ENCODE data around the gene ERICH2.

ERICH2 gene

GRCh38 chr2:170764880-170765261 is 5.3 kb upstream of the ERICH2 start:
- no peak for DNase-seq

DNA sequence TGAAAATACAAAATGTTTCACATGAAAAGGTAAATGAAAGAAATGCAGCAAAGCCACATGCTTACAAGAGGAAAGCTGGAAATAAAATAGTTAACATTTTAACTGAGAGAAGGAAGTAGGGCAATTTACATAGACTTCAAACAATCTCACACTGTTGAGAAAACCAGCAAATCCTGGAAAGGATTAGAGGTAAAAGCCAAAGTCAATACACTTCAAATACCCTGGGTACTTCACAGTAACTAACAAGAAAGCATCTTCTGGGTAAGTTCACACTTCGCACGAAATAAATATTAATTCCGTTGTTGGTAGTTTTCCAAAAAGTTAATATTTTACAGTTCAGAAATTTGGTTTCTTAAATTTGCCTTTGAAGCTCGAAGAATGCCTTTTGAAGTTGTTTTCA is 3.5 kb upstream of the ERICH2 start:
- peak; percentile 72 for DNase-seq

DNA sequence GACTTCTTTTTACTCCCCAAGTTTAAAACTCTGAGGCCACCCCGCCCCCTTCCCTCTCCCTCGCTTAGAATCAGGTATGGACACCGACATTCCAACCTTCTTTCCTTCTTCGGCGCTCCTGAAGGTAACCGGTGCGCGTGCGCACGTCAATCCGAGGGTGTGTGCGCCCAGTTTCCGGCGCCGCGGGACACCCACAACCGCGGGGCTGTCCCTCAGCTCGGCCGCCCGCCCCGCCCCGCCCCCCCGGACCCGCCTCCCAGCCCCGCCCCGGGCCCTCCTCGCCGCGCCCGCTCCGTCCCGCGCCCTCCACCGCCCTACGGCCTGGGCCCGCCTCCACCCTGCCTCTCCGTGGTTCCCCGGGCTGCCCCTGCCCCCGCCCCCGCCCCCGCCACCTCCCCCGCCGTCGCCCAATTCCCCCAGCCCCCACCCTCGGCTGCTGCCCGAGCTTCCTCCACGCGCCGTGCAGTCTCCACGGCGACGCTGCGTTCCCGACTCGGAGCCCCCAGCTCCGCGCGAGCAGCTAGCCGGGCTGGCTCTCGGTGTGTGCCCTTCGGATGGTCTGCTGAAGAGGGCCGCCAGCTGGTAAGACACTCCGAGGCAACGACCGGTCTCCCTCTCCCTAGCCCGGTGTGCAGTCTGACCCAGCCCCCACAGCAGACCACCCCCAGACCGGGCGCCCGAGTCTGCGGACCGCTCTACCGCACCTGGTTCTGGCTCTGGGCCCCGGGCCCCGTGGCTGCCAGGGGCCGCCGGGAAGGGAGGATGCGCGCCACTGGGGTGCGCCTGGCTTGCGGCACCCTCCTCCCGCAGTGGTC is 635 bp downstream of the ERICH2 start:
- peak; percentile 53 for DNase-seq

DNA sequence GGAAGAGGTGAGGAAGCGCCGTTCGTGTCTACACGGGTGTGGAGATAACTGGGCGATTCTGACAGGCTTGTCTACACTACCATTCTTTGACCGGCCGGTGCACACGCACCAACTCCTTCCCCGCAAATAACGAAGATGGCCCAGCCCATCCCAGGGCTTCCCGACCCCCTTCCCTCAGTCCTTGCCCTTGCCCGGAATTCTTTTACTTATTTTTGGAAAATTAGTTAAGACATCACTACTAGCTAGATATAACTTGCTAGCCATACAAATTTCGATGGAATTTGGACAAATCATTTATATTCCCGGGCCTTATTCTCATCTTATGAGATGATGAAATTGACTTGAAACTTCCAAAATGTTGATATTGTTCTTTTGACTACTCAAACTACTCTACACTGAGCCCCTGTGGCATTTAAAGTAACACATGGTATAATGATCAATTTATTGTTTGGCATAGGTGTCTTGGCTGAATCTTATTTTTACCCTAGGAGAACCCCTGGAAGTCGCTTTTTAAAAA is 1.3 kb downstream of the ERICH2 start:
- DNase-seq = no peak

- no peak for DNase-seq
Measured at GRCh38 chr2:170772295-170772694, 2.1 kb downstream of the ERICH2 start.

GRCh38 chr2:170774074-170774473 is 3.9 kb downstream of the ERICH2 start:
- no peak for DNase-seq

DNA sequence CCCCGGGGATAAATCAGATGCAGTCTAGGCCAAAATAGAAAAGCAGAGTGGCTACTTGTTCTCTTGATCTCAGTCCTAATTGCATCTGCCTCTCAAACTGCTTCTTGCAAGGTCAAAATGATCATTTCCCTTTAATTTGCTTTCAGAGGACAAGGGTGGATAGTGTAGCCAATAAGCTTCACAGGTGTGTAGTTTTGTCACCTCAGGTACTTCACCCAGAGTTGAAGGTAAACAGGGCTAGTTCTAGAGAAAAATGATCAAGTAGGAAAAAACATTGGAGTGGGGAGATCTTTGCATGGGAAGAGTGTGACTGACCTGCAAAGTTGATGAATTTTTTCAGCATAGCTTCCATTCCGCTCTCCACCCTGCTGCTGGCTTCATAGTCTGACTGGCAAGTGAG is 8.7 kb downstream of the ERICH2 start:
- DNase-seq = no peak

DNA sequence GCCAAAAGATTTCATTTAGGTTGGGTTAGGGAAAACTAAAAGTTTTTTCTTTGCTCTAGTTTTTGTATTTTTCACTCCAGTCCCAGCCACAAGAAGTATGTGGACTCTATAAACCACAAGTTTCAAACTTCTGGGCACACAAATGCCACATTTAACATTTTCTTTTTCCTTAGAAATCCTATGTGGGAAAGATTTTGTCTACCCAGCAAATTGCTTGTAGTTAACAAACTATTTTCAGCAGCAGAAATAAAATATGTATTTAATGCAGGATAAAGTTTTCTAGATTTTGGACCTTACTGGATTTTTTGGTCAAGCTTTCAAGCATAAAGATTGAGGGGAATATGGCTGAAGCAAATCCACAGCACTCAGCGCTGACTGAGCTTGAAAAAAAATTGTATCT is 9.1 kb downstream of the ERICH2 start:
- DNase-seq = no peak

- no peak for DNase-seq
Measured at GRCh38 chr2:170782673-170783072, 12.5 kb downstream of the ERICH2 start.

DNA sequence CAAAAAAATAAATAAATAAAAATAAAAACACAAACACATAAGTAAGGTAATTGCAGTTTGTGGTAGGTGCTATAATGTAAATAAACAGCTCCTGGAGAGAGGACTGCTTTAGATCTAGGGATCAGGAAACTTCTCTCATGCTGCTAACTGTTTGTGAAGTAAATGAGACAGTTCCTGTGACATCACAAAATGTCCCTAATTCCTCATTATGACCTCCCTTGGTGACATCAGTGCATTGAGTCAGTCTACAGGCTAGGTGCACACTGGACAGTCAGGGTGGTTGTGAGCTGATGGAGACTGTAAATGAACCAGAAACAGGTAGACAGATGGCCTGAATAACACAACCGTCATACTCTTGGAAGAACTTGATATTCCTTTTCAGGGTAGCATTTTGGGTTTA is 13.4 kb downstream of the ERICH2 start:
- DNase-seq = no peak

DNA sequence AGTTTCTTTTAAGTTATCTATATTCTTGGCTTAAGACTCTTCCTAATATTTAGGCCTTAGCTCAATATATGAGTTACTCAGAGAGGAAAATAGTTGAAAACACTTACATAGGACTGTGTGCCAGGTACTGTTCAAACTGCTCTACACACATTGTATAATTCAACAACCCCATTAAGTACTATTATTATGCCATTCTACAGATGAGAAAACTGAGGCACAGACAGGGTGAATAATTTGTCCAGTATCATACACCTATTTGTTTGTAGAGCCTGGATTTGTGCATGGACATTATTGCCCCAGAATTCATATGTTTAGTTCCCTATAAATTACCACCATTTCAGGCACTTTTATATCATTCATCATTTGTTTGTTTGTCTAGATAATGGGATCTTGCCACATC is 28.8 kb downstream of the ERICH2 start:
- no peak for DNase-seq

GRCh38 chr2:170806548-170806947 is 36.4 kb downstream of the ERICH2 start:
- DNase-seq = no peak

GRCh38 chr2:170812710-170813600 is 42.8 kb downstream of the ERICH2 start:
- peak; percentile 85 for DNase-seq

DNA sequence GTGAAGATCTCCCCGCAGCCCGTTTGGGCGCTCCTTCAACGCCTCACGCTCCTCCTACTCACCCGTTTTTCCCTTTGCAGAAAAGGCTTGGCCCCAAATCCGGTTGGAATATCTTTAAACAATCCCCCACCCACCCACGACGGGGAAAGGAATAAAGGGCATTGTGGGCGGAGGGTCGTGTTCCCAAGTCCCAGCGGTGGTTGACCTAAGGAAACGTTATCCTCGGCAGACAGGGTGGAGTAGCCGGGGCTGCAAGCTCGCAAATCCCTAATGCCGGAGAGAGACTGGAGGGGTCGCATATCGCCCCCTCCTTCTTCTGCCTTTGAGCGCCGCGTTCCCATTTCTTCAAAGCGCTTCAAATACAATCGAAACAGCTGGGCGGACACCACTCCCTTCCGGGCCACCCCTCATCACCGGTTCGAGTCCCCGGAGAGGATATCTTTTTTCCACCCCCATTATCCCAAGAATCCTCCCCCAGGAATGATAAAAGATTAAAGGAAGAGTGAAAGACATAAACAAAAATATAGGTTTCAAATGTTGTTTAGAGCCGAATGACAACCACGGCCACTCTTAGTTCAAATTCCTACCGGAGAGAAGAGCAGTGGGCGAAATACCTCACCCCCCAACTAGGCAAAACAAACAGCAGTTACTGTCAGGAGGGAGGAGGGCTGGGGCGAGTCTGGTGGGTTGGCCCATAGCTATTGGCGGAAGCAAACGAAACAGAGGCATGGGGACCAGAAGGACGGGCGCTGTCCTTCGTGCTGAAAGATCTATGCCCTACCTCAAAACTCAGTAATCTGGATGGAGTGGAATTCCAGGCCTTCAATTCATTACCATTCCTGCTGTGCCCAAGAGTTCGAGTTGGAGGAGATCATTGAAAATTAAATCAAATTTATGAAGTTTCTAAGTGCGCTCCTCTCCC is 43.7 kb downstream of the ERICH2 start:
- no peak for DNase-seq

DNA sequence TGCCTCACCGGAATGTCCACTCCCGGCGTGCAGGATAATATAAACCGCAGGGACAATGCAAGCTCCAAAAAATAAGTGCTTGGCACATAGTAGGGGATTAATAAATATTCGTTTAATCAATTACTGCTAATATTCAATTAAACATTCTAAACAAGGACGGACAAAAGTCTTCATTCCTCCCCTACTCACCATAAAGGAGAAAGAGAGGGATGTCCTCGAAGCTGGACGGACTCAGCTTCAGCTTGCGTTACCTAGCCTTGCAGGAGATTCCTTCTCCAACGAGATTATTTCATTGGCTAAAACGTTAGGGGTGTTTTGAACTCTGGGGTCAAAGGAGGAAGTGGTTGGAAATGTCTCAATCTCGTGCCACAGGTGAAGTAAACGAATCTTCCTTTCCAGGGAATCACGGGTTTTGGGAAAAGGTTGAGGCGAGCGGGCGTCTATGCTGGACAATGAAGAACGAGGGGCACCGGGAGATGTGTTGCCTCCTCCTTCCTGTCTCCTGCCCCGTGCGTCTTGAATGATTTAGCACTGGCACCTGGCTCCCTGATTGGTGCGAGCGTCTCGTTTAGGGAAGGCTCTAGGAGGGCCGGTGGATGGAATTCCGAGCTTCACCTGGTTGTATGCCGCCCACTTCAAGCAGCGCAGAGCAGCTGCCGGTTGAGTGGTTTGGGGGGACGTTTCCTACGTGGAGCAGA is 44.5 kb downstream of the ERICH2 start:
- DNase-seq = peak; percentile 75

GRCh38 chr2:170815311-170815710 is 45.1 kb downstream of the ERICH2 start:
- peak; percentile 70 for DNase-seq

- DNase-seq = peak; percentile 88
Measured at GRCh38 chr2:170815746-170816503, 45.7 kb downstream of the ERICH2 start.

DNA sequence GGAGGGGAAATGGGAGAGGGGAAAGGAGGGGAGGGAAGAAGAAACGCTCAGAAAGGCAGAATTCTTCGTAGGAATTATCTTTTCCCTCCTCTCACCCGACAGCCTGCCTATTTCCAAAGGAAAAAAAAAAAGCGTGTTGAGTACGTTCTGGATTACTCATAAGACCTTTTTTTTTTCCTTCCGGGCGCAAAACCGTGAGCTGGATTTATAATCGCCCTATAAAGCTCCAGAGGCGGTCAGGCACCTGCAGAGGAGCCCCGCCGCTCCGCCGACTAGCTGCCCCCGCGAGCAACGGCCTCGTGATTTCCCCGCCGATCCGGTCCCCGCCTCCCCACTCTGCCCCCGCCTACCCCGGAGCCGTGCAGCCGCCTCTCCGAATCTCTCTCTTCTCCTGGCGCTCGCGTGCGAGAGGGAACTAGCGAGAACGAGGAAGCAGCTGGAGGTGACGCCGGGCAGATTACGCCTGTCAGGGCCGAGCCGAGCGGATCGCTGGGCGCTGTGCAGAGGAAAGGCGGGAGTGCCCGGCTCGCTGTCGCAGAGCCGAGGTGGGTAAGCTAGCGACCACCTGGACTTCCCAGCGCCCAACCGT is 46.4 kb downstream of the ERICH2 start, which contains the start of gene GAD1:
Gene GAD1 (plus strand): TSS at position 384 of the 589 bp plus-strand sequence. CDS start 1,705 bp downstream, outside the sequence.
- DNase-seq = peak; percentile 79

DNA sequence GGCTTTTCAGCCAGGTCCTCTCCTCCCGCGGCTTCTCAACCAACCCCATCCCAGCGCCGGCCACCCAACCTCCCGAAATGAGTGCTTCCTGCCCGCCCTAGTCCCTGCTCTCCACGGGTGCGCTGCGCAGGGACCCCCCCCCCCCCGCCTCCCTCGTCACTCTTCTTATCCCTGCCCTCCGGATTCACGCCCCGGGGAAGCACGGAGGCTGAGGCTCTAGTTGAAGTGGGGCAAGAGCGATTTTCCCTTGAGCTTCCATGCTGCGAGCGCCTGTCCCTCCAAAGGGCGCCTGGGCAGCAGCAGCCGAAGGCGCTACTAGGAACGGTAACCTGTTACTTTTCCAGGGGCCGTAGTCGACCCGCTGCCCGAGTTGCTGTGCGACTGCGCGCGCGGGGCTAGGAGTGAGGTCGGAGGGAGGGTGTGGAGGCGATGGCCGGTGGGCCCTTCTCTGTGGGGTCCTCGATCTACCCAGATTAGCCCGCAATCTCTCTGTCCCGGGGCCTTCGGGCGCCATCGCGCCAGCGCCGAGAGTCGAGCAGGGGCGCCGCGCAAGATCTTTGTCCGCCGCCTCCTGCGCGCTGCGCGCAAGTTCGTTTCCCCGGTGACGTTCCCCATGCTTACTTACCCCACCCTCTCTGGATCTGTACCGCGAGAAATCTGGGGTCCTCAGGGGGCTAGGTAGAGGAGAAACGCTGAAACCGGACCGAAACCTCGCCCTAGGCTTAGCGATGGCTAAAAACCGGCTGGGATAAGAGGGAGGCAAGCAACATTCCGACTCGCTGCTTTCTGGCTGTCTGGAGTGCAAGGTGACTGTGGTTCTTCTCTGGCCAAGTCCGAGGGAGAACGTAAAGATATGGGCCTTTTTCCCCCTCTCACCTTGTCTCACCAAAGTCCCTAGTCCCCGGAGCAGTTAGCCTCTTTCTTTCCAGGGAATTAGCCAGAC is 47.2 kb downstream of the ERICH2 start:
- peak; percentile 51 for DNase-seq

All from DMS79 treated with DMSO at 0.1 percent for 48 hours (cell line).